Bone marrow (tissue), 2 donors: ENCODE measurements around the gene PFN1.

Experiments
- DNase-seq, 2 donors: peaks; one replicate each; lab custom pipeline; 2025; lab: John Stamatoyannopoulos, UW

The PFN1 gene

GRCh38 chr17:4896332-4897197 lies 51.8 kb downstream of the PFN1 start:
- no peak for DNase-seq

- DNase-seq = no peak
These were observed 52.5 kb downstream of the PFN1 start for GRCh38 chr17:4895657-4896331.
